ENCODE measurements around the gene SUN5.

The SUN5 gene

DNA sequence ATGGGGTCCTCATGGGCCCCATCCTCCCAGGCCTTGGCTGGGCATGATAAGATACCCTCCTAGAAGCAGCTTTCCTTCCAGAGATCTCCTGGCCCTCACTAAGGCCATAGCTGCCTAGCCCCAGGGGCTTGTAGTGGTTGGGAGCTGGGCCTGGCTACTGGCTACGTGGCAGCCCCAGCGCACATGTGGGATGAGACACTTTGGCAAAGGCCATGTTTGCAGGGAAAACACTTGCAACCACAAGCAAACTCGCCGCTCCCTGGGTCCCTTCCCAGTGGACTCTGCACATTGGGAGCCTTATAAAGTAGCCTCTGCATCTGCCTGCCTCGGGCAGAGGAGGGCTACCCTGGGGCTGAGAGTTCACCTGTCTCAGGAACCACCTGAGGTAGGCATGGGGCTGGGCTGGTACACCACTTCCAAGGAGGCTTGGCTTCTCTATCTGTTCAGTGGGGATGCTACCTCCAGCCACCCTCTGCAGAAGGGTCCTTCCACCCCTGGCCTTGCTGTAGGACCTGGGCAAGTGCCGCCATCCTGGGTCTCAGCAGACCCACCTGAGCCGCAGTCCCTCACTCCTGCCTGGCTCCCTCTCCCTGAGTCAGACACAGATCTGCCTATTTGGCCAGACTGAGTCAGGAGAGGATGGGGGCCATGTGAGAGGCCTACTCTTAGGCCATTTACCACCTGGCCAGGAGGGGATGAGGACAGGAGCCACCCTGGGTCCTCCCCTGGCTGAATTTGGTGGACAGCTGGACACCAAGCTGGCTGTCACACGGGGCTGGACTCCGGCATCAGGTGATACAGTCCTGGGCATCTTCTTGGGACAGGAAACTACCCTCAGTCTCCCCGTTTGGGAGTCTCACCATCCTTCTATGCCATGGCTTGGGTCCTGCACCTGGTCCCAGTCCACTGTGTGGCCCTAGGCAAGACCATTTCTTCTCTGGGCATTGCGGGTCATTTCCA is 3.4 kb upstream of the SUN5 start, which contains the start of gene BPIFB2:
Gene BPIFB2, plus strand, starts transcription at position 329 of the 960 bp plus-strand sequence. CDS start 871 bp downstream, outside the sequence.
- DNase-seq (ENCODE audit: low read depth in 1 of 2, low spot score in 1 of 2) = peak in 1 of 2 experiments; percentile 83
- in situ Hi-C loops (cut with HindIII; ENCODE audit: low pct_unique_long_range_greater_than_20kb, low sequenced_read_pairs) = no loop called here
- no peak for TF ChIP-seq JUND (IDR thresholded peaks at IDR 0.05; ENCODE audit: low read depth)

- no peak for DNase-seq (ENCODE audit: low read depth in 1 of 2, low spot score in 1 of 2)
- in situ Hi-C loops (cut with HindIII; ENCODE audit: low pct_unique_long_range_greater_than_20kb, low sequenced_read_pairs) = no loop called here
- TF ChIP-seq JUND (IDR thresholded peaks at IDR 0.05; ENCODE audit: low read depth) = no peak
Measured at GRCh38 chr20:33006776-33007375, 2.6 kb upstream of the SUN5 start.

GRCh38 chr20:33005908-33006775 is 1.9 kb upstream of the SUN5 start:
- in situ Hi-C loops (cut with HindIII; ENCODE audit: low pct_unique_long_range_greater_than_20kb, low sequenced_read_pairs) = no loop called here
- no peak for TF ChIP-seq JUND (IDR thresholded peaks at IDR 0.05; ENCODE audit: low read depth)
- DNase-seq (ENCODE audit: low read depth in 1 of 2, low spot score in 1 of 2) = no peak

GRCh38 chr20:33005132-33005566 is 916 bp upstream of the SUN5 start:
- TF ChIP-seq JUND (IDR thresholded peaks at IDR 0.05; ENCODE audit: low read depth) = no peak
- in situ Hi-C loops (cut with HindIII; ENCODE audit: low pct_unique_long_range_greater_than_20kb, low sequenced_read_pairs) = no loop called here
- no peak for DNase-seq (ENCODE audit: low read depth in 1 of 2, low spot score in 1 of 2)

- in situ Hi-C loops (cut with HindIII; ENCODE audit: low pct_unique_long_range_greater_than_20kb, low sequenced_read_pairs) = no loop called here
- no peak for TF ChIP-seq JUND (IDR thresholded peaks at IDR 0.05; ENCODE audit: low read depth)
- no peak for DNase-seq (ENCODE audit: low read depth in 1 of 2, low spot score in 1 of 2)
Measured at GRCh38 chr20:33002087-33002808, 2.0 kb downstream of the SUN5 start.

GRCh38 chr20:33000802-33001466 is 3.3 kb downstream of the SUN5 start:
- peak in 1 of 2 experiments; percentile 47 for DNase-seq (ENCODE audit: low read depth in 1 of 2, low spot score in 1 of 2)
- in situ Hi-C loops (cut with HindIII; ENCODE audit: low pct_unique_long_range_greater_than_20kb, low sequenced_read_pairs) = no loop called here
- no peak for TF ChIP-seq JUND (IDR thresholded peaks at IDR 0.05; ENCODE audit: low read depth)

- no peak for DNase-seq (ENCODE audit: low read depth in 1 of 2, low spot score in 1 of 2)
- in situ Hi-C loops (cut with HindIII; ENCODE audit: low pct_unique_long_range_greater_than_20kb, low sequenced_read_pairs) = no loop called here
- no peak for TF ChIP-seq JUND (IDR thresholded peaks at IDR 0.05; ENCODE audit: low read depth)
Measured at GRCh38 chr20:32999603-33000250, 4.5 kb downstream of the SUN5 start.

DNA sequence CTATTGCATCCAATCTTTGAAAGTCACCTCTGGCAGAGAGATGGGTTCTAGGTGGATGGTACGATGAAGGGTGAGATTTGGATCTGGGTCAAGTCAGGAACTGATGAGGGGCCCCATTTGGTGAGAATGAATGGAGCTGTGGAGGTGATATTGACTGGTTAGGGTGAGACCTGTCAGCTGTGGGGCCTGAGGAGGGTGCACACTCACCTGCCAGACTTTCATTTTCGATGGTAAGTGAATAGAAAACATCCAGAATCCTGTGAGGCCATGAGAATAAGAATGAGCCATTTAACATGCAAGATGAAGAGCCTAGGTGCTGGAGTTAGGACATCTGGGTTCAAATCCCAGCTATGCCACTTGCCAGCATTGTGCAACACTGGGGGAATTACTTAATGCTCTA is 6.8 kb downstream of the SUN5 start:
- no peak for DNase-seq (ENCODE audit: low read depth in 1 of 2, low spot score in 1 of 2)
- no peak for TF ChIP-seq JUND (IDR thresholded peaks at IDR 0.05; ENCODE audit: low read depth)
- in situ Hi-C loops (cut with HindIII; ENCODE audit: low pct_unique_long_range_greater_than_20kb, low sequenced_read_pairs) = no loop called here

DNA sequence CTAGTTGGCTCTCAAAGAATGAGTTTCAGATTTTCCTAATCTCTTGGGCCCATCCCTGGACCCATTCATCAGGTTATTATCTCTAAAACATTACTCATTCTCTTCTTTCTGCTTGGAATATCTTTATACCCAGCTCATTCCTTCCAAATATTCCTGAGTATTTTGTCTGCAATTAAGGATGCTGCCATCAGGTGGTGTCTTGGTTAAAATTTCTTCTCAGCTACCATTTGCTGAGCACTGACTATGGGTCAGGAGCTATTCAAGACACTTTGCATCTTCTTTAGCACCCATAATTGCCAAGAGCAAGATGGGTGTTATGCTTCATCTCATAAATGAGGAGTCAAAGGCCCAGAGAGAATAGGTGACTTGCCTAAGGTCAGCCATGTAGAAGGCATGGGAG is 8.4 kb downstream of the SUN5 start:
- in situ Hi-C loops (cut with HindIII; ENCODE audit: low pct_unique_long_range_greater_than_20kb, low sequenced_read_pairs) = no loop called here
- DNase-seq (ENCODE audit: low read depth in 1 of 2, low spot score in 1 of 2) = no peak
- TF ChIP-seq JUND (IDR thresholded peaks at IDR 0.05; ENCODE audit: low read depth) = no peak

DNA sequence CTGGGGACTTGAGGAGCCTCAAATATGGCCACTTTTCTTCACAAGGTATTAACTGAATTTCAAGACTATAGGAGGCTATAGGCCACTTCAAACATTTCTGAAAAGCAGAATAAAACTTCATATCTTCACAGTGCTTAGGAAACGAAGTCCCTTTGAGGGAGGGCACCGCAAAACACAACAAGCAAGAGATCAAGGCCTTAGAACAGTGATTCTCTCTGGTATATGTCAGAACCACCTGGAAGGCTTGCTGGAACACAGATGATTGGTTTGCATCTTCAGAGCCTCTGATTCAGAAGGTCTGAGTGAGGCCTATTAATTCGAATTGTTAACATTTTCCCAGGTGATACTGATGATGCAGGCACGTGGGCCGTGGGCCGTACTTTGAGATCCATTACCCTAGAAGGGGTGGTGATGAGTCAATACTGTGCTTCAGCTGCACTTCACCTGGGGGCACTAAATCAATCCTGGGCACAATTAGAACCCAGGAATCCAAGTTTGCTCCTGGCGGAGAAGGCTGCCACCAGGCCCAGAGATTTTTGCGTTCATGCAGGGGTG is 10.7 kb downstream of the SUN5 start:
- DNase-seq (ENCODE audit: low read depth in 1 of 2, low spot score in 1 of 2) = no peak
- in situ Hi-C loops (cut with HindIII; ENCODE audit: low pct_unique_long_range_greater_than_20kb, low sequenced_read_pairs) = no loop called here
- no peak for TF ChIP-seq JUND (IDR thresholded peaks at IDR 0.05; ENCODE audit: low read depth)

Measured in T47D (cell line).